Measurements from ENCODE around the gene PRIMA1. TPM values are rescaled to one million over a fixed set of nuclear protein-coding genes. Genes with fewer than 3 reads are reported as not detected.

PRIMA1 gene
- total and polyA plus RNA-seq, 8 donors: 1.2 to 9.9 (median 4.9) TPM

DNA sequence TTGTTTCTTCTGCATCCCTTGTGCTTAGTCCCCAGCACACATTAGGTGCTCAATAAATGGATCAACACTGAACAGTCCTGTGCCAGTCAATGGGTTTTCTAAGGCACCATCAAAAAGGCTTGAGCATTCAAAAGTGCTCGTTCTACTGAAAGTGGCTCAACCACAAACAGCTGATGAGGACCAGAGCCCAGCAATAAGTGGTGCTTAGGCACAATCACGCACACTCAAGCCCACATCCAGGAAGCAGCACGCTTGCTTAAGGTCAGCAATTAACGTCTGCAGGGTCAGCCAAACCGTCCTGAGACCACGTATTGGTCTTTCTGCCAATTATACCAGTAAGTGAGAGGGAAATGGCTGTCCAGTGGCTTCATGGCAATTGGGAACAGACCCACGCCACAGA is 56.5 kb downstream of the PRIMA1 start:
- H3K36me3 ChIP-seq: peaks cover 0 to 29% (median 8%) of the 10 kb centered on the region in 4 donors
- WGBS, 5 donors: 45 to 64% (median 55%) methylated on average over 6 to 7 of the region's 7 CpGs
- H3K4me1 ChIP-seq: peaks cover 0 to 9% (median 4%) of the 10 kb centered on the region in 4 donors
- TF ChIP-seq POLR2A (IDR thresholded peaks at IDR 0.05) (no peak), EP300 (IDR thresholded peaks at IDR 0.05) (no peak), POLR2AphosphoS5 (IDR thresholded peaks at IDR 0.05) (no peak)
- TF ChIP-seq, protein P1, sequence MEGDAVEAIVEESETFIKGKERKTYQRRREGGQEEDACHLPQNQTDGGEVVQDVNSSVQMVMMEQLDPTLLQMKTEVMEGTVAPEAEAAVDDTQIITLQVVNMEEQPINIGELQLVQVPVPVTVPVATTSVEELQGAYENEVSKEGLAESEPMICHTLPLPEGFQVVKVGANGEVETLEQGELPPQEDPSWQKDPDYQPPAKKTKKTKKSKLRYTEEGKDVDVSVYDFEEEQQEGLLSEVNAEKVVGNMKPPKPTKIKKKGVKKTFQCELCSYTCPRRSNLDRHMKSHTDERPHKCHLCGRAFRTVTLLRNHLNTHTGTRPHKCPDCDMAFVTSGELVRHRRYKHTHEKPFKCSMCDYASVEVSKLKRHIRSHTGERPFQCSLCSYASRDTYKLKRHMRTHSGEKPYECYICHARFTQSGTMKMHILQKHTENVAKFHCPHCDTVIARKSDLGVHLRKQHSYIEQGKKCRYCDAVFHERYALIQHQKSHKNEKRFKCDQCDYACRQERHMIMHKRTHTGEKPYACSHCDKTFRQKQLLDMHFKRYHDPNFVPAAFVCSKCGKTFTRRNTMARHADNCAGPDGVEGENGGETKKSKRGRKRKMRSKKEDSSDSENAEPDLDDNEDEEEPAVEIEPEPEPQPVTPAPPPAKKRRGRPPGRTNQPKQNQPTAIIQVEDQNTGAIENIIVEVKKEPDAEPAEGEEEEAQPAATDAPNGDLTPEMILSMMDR (IDR thresholded peaks at IDR 0.05): no peak
- DNase-seq: no peak
- no peaks in the 10 kb centered on the region for H3K9me3 ChIP-seq
- no peaks in the 10 kb centered on the region for H3K27me3 ChIP-seq
- no peak overlapping the region for H3K27ac ChIP-seq
- intact Hi-C loops (cut with DNase I; ENCODE audit: low total_unique reads): no loop called here
- H3K4me3 ChIP-seq: no peak overlapping the region

DNA sequence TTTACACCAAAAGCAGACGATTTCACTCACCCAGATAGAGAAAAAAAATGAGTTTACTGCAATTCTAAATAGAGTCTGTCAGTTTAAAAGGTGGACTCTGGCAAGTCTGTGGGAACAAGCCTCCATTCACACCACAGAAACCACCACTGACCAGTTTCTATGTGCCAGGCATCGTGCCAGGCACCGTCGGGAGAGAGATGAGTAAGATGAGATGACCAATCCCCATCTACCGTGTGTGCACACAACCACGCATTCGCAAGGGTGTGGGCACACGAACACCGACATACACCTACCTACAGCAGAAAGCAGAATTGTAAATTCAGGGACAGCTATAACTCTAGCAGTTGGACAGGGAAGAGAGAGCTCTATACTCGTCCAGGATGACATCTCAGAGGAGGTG is 58.3 kb downstream of the PRIMA1 start:
- Histone ChIP-seq H3K36me3 (peaks cover 0 to 36% (median 4%) of the 10 kb centered on the region in 4 donors), H3K4me3 (no peak overlapping the region), H3K9me3 (no peaks in the 10 kb centered on the region), H3K27ac (no peak overlapping the region), H3K27me3 (no peaks in the 10 kb centered on the region), H3K4me1 (peaks cover 0 to 9% (median 5%) of the 10 kb centered on the region in 4 donors)
- no peak for TF ChIP-seq POLR2A (IDR thresholded peaks at IDR 0.05)
- no peak for TF ChIP-seq POLR2AphosphoS5 (IDR thresholded peaks at IDR 0.05)
- TF ChIP-seq EP300 (IDR thresholded peaks at IDR 0.05): no peak
- TF ChIP-seq, protein P1 (IDR thresholded peaks at IDR 0.05): no peak
- 77 to 83% (median 82%) methylated on average over 10 of the region's 10 CpGs for WGBS, 5 donors
- DNase-seq: no peak
- intact Hi-C loops (cut with DNase I; ENCODE audit: low total_unique reads): no loop called here

DNA sequence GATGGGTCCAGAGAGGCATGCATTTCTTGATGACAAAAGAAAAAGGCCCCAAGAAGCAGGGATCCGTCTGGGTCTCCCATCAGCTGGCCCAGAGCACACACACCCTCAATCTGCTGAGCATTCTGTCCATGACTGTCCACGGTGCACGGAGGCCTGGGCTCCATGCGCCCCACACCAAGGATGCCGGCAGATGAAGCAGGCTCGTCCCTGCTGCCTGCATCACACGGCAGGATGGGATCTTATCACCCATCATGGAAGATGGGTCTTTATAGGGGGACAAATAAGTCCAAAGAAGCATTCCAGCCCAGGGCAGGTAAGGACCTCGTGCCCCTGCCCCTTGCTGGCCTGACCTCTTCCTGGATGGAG is 59.7 kb downstream of the PRIMA1 start:
- H3K27me3 ChIP-seq: no peaks in the 10 kb centered on the region
- peaks cover 0 to 14% (median 4%) of the 10 kb centered on the region in 4 donors for H3K4me1 ChIP-seq
- intact Hi-C loops (cut with DNase I; ENCODE audit: low total_unique reads): no loop called here
- 88 to 94% (median 91%) methylated on average over 4 to 8 of the region's 8 CpGs for WGBS, 5 donors
- peaks cover 0 to 38% (median 4%) of the 10 kb centered on the region in 4 donors for H3K36me3 ChIP-seq
- H3K27ac ChIP-seq: no peak overlapping the region
- TF ChIP-seq, protein P1 (IDR thresholded peaks at IDR 0.05): no peak
- TF ChIP-seq EP300 (IDR thresholded peaks at IDR 0.05) (no peak), POLR2A (IDR thresholded peaks at IDR 0.05) (no peak), POLR2AphosphoS5 (IDR thresholded peaks at IDR 0.05) (no peak)
- no peak for DNase-seq
- H3K9me3 ChIP-seq: no peaks in the 10 kb centered on the region
- H3K4me3 ChIP-seq: no peak overlapping the region

DNA sequence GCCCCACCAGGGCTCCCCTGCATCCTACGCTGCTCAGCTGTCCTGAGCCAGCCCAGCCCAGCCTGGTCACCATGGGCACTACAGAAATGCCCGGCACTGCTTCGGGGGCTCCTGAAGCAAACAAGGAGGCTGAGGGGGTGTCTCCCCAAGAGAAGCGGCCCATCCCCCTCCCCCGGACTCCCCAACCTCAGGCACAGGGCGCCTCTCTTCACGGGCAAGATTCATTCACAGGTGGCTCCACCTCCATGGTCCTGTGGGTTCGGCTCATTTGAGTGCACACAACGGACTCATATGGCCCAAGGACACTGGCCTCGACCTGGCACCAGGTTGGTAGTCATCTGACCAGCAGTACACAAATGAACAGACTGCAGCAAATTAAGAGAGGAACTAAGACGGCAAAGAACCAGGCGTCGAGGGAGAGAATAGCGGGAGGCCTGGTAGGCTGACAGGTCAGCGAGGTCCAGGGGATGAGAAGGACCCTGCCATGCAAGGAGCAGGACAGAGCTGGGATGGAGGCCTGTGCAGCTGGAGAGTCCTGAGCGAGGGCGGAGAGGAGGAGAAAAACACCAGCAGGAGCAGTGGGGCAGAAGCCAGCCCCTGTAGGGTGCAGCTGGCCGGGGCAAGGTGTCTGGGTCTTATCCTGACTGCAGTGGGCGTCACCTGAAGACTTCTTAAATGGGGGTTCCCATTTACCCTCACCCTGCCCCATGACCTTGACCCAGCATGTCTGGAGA is 60.2 kb downstream of the PRIMA1 start:
- DNase-seq: no peak
- intact Hi-C loops (cut with DNase I; ENCODE audit: low total_unique reads): no loop called here
- peaks cover 0 to 38% (median 4%) of the 10 kb centered on the region in 4 donors for H3K36me3 ChIP-seq
- no peaks in the 10 kb centered on the region for H3K27me3 ChIP-seq
- no peak for TF ChIP-seq EP300 (IDR thresholded peaks at IDR 0.05)
- TF ChIP-seq POLR2AphosphoS5 (IDR thresholded peaks at IDR 0.05): no peak
- no peak for TF ChIP-seq POLR2A (IDR thresholded peaks at IDR 0.05)
- TF ChIP-seq, protein P1 (IDR thresholded peaks at IDR 0.05): no peak
- H3K27ac ChIP-seq: no peak overlapping the region
- 90 to 93% (median 93%) methylated on average over 16 to 19 of the region's 19 CpGs for WGBS, 5 donors
- no peak overlapping the region for H3K4me3 ChIP-seq
- no peaks in the 10 kb centered on the region for H3K9me3 ChIP-seq
- H3K4me1 ChIP-seq: peaks cover 0 to 9% (median 1%) of the 10 kb centered on the region in 4 donors

Data from stomach (tissue), 9 donors.